ENCODE data around the gene COL4A1. TPM values are rescaled to one million over a fixed set of nuclear protein-coding genes. Genes with fewer than 3 reads are reported as not detected.

The COL4A1 gene
- total RNA-seq, 2 donors from 2014 or later = 80.4 to 253 TPM

GRCh38 chr13:110221406-110222117 is 85.4 kb downstream of the COL4A1 start:
- peaks cover 3% of the 10 kb centered on the region for H3K4me1 ChIP-seq
- intact Hi-C loops (cut with DNase I) = no loop called here
- H3K36me3 ChIP-seq (replicated peaks in 1 of 2; ENCODE audit: insufficient read depth in 1 of 2, low read depth in 2 of 2) = no peaks in the 10 kb centered on the region
- 39 to 43% methylated on average over 18 of the region's 18 CpGs for WGBS, 2 donors
- no peaks in the 10 kb centered on the region for H3K27me3 ChIP-seq
- no peaks in the 10 kb centered on the region for H3K9me3 ChIP-seq
- no peak for DNase-seq
- ATAC-seq = peak; percentile 10
- TF ChIP-seq CTCF (IDR thresholded peaks at IDR 0.05) (no peak), POLR2A (IDR thresholded peaks at IDR 0.05) (no peak)
- no peak overlapping the region for H3K4me3 ChIP-seq
- peak overlapping the region in 2 of 4 donors; percentile 3 to 65 for H3K27ac ChIP-seq

- Histone ChIP-seq H3K27me3 (no peaks in the 10 kb centered on the region), H3K27ac (peak overlapping the region in 1 of 4 donors; percentile 8), H3K9me3 (no peaks in the 10 kb centered on the region), H3K36me3 (replicated peaks in 1 of 2; ENCODE audit: insufficient read depth in 1 of 2, low read depth in 2 of 2) (no peaks in the 10 kb centered on the region), H3K4me1 (peaks cover 3% of the 10 kb centered on the region), H3K4me3 (no peak overlapping the region)
- no peak for TF ChIP-seq CTCF (IDR thresholded peaks at IDR 0.05)
- TF ChIP-seq POLR2A (IDR thresholded peaks at IDR 0.05) = no peak
- WGBS, 2 donors = 56 to 76% methylated on average over 7 of the region's 7 CpGs
- DNase-seq (no peak), ATAC-seq (no peak)
- intact Hi-C loops (cut with DNase I) = no loop called here
Measured at GRCh38 chr13:110220471-110220870, 86.5 kb downstream of the COL4A1 start.

GRCh38 chr13:110218581-110219201 is 88.3 kb downstream of the COL4A1 start:
- no peaks in the 10 kb centered on the region for H3K27me3 ChIP-seq
- TF ChIP-seq CTCF (IDR thresholded peaks at IDR 0.05) (no peak), POLR2A (IDR thresholded peaks at IDR 0.05) (no peak)
- H3K4me1 ChIP-seq = peaks cover 3% of the 10 kb centered on the region
- no peaks in the 10 kb centered on the region for H3K36me3 ChIP-seq (replicated peaks in 1 of 2; ENCODE audit: insufficient read depth in 1 of 2, low read depth in 2 of 2)
- intact Hi-C loops (cut with DNase I) = no loop called here
- 68 to 72% methylated on average over 18 to 21 of the region's 21 CpGs for WGBS, 2 donors
- peak overlapping the region in 1 of 4 donors; percentile 16 for H3K27ac ChIP-seq
- ATAC-seq = no peak
- H3K9me3 ChIP-seq = no peaks in the 10 kb centered on the region
- no peak for DNase-seq
- no peak overlapping the region for H3K4me3 ChIP-seq

GRCh38 chr13:110217811-110218210 is 89.1 kb downstream of the COL4A1 start:
- Histone ChIP-seq H3K36me3 (replicated peaks in 1 of 2; ENCODE audit: insufficient read depth in 1 of 2, low read depth in 2 of 2) (no peaks in the 10 kb centered on the region), H3K9me3 (no peaks in the 10 kb centered on the region), H3K4me3 (no peak overlapping the region), H3K4me1 (peaks cover 3% of the 10 kb centered on the region), H3K27me3 (no peaks in the 10 kb centered on the region), H3K27ac (no peak overlapping the region)
- TF ChIP-seq POLR2A (IDR thresholded peaks at IDR 0.05) = no peak
- ATAC-seq (no peak), DNase-seq (no peak)
- intact Hi-C loops (cut with DNase I) = no loop called here
- 65 to 69% methylated on average over 2 of the region's 2 CpGs for WGBS, 2 donors

- Histone ChIP-seq H3K27ac (peak overlapping the region in 2 of 4 donors; percentile 5 to 16), H3K9me3 (no peaks in the 10 kb centered on the region), H3K4me3 (no peak overlapping the region), H3K4me1 (peaks cover 2% of the 10 kb centered on the region), H3K27me3 (no peaks in the 10 kb centered on the region), H3K36me3 (replicated peaks in 1 of 2; ENCODE audit: insufficient read depth in 1 of 2, low read depth in 2 of 2) (no peaks in the 10 kb centered on the region)
- ATAC-seq (peak; percentile 21), DNase-seq (peak in 1 of 4 donors; percentile 23)
- TF ChIP-seq POLR2A (IDR thresholded peaks at IDR 0.05) = no peak
- TF ChIP-seq CTCF (IDR thresholded peaks at IDR 0.05) = no peak
- intact Hi-C loops (cut with DNase I) = no loop called here
- 37 to 44% methylated on average over 5 of the region's 5 CpGs for WGBS, 2 donors
Measured at GRCh38 chr13:110217085-110217484, 89.9 kb downstream of the COL4A1 start.
